Loucy (cell line): Measurements from ENCODE around the gene CSGALNACT2.
A peak's percentile ranks its signal among the peaks of the same experiment; 100 is the strongest.

Source experiments
- H2AFZ ChIP-seq: fragments of 200-600 bp; sonication (generic); 2 replicates; pipeline ENCODE4 v1.6.0; 2016; ENCODE audit warnings: antibody characterized with exemption, mild to moderate bottlenecking, low read length, moderate library complexity
- H3F3A ChIP-seq: fragments of 200-600 bp; 2 replicates; pipeline ENCODE4 v1.6.0; 2016; ENCODE audit warnings: antibody characterized with exemption, low read depth, mild to moderate bottlenecking
- H3K27me3 ChIP-seq: fragments of 200-600 bp; sonication (generic); 2 replicates; pipeline ENCODE4 v1.6.1; 2014; ENCODE audit warnings: low read length, mild to moderate bottlenecking; ENCODE audit not compliant: insufficient read depth, poor library complexity, severe bottlenecking
- H3K36me3 ChIP-seq: fragments of 200-600 bp; sonication (generic); 2 replicates; pipeline ENCODE4 v1.6.1; 2016; ENCODE audit warnings: low read length; ENCODE audit not compliant: insufficient read depth
- H3K4me1 ChIP-seq: fragments of 200-600 bp; sonication (generic); 2 replicates; pipeline ENCODE4 v1.5.1; 2014; ENCODE audit warnings: low read length, mild to moderate bottlenecking; ENCODE audit not compliant: insufficient read depth, poor library complexity, severe bottlenecking
- H3K4me2 ChIP-seq: fragments of 200-600 bp; sonication (generic); 2 replicates; pipeline ENCODE4 v1.6.0; 2014; ENCODE audit warnings: antibody characterized with exemption, low read length, low read depth, mild to moderate bottlenecking; ENCODE audit not compliant: poor library complexity, severe bottlenecking
- H3K4me3 ChIP-seq: fragments of 200-600 bp; sonication (generic); 2 replicates; pipeline ENCODE4 v1.5.1; 2014; ENCODE audit warnings: low read length, mild to moderate bottlenecking, mixed read lengths; ENCODE audit not compliant: poor library complexity, severe bottlenecking
- H3K79me2 ChIP-seq: fragments of 200-600 bp; sonication (generic); 2 replicates; pipeline ENCODE4 v1.6.1; 2014; ENCODE audit warnings: low read length; ENCODE audit not compliant: insufficient read depth
- H3K9ac ChIP-seq: fragments of 200-600 bp; sonication (generic); 2 replicates; pipeline ENCODE4 v1.6.0; 2014; ENCODE audit warnings: mild to moderate bottlenecking, low read depth, low read length, moderate library complexity; ENCODE audit not compliant: poor library complexity, severe bottlenecking
- H3K9me2 ChIP-seq: fragments of 200-600 bp; sonication (generic); replicated peaks from 2 replicates; pipeline ENCODE4 v1.6.1; 2016; ENCODE audit warnings: low read depth, low read length, mixed read lengths
- H3K9me3 ChIP-seq: fragments of 200-600 bp; sonication (generic); 2 replicates; pipeline ENCODE4 v1.6.1; 2014; ENCODE audit warnings: mild to moderate bottlenecking, antibody characterized with exemption, low read length, low read depth; ENCODE audit not compliant: insufficient read depth
- H4K20me1 ChIP-seq: fragments of 200-600 bp; sonication (generic); 2 replicates; pipeline ENCODE4 v1.6.0; 2014; ENCODE audit warnings: antibody characterized with exemption, low read length, mild to moderate bottlenecking; ENCODE audit not compliant: insufficient read depth, poor library complexity, severe bottlenecking
- CTCF ChIP-seq: fragments of 200-600 bp; sonication (generic); conservative IDR thresholded peaks from 2 replicates; pipeline ENCODE4 v1.5.1; 2014; ENCODE audit warnings: mild to moderate bottlenecking, antibody characterized with exemption, low read length
- EZH2phosphoT487 ChIP-seq: fragments of 200-600 bp; IDR thresholded peaks from 2 replicates; pipeline ENCODE4 v1.6.1; 2018; ENCODE audit warnings: antibody characterized with exemption, mild to moderate bottlenecking, moderate library complexity, borderline replicate concordance

CSGALNACT2 gene

GRCh38 chr10:43203448-43204041, 65.3 kb downstream of the CSGALNACT2 start:
- no peaks in the 10 kb centered on the region for H3K4me1 ChIP-seq
- H3K9me3 ChIP-seq, result no peaks in the 10 kb centered on the region
- H3K79me2 ChIP-seq, result no peaks in the 10 kb centered on the region
- no peak overlapping the region for H3K4me2 ChIP-seq
- no peak overlapping the region for H3K9ac ChIP-seq
- H2AFZ ChIP-seq, result no peak overlapping the region
- H3F3A ChIP-seq, result no peaks in the 10 kb centered on the region
- H3K36me3 ChIP-seq, result no peaks in the 10 kb centered on the region
- H4K20me1 ChIP-seq, result no peaks in the 10 kb centered on the region
- H3K4me3 ChIP-seq, result no peak overlapping the region
- no peaks in the 10 kb centered on the region for H3K27me3 ChIP-seq
- no peak for TF ChIP-seq CTCF
- no peak for TF ChIP-seq EZH2phosphoT487
- H3K9me2 ChIP-seq, result no peaks in the 10 kb centered on the region

GRCh38 chr10:43204042-43204942, 66.0 kb downstream of the CSGALNACT2 start:
- Histone ChIP-seq H3K27me3 (no peaks in the 10 kb centered on the region), H2AFZ (no peak overlapping the region), H4K20me1 (no peaks in the 10 kb centered on the region), H3K4me3 (no peak overlapping the region), H3F3A (no peaks in the 10 kb centered on the region), H3K36me3 (no peaks in the 10 kb centered on the region), H3K4me1 (no peaks in the 10 kb centered on the region), H3K4me2 (no peak overlapping the region), H3K9me3 (no peaks in the 10 kb centered on the region), H3K79me2 (no peaks in the 10 kb centered on the region), H3K9me2 (no peaks in the 10 kb centered on the region), H3K9ac (no peak overlapping the region)
- TF ChIP-seq CTCF (no peak), EZH2phosphoT487 (no peak)

- Histone ChIP-seq H4K20me1 (no peaks in the 10 kb centered on the region), H3K36me3 (no peaks in the 10 kb centered on the region), H3F3A (no peaks in the 10 kb centered on the region), H3K9ac (no peak overlapping the region), H3K4me2 (no peak overlapping the region), H2AFZ (0 out of 2 replicates have a peak overlapping the region, but pooled peaks have one; percentile 47), H3K4me1 (no peaks in the 10 kb centered on the region), H3K4me3 (no peak overlapping the region), H3K9me3 (no peaks in the 10 kb centered on the region), H3K27me3 (no peaks in the 10 kb centered on the region), H3K79me2 (no peaks in the 10 kb centered on the region), H3K9me2 (no peaks in the 10 kb centered on the region)
- peak; percentile 86 for TF ChIP-seq CTCF
- TF ChIP-seq EZH2phosphoT487, result no peak
These were observed 66.9 kb downstream of the CSGALNACT2 start for GRCh38 chr10:43204943-43205671.
